Left lung (tissue), 10 donors: ENCODE results near the gene HIP1. TPM values are rescaled to one million over a fixed set of nuclear protein-coding genes. Genes with fewer than 3 reads are reported as not detected.
A peak's percentile ranks its signal among the peaks of the same experiment; 100 is the strongest.
"Not testable (repeated sequence)": the region's sequence is repeated elsewhere in the genome, so short reads cannot be mapped to it uniquely, and the experiment has no call there.

Source experiments
- ATAC-seq: fragments of 200-7000 bp; cut with Tn5 transposase; one replicate; pipeline ENCODE4 v1.9.1; 2020; ENCODE audit warnings: moderate library complexity
- DNase-seq, 4 donors: peaks; one replicate each; pipeline ENCODE4 v3.0.0-alpha.2; 2013 to 2020
- H3K27ac ChIP-seq, 2 donors: fragments of 200-600 bp; sonication (generic) in 1 of 2; one replicate each; pipeline versions ENCODE4 v1.5.0 to v1.8.0; 2020 to 2021
- H3K27me3 ChIP-seq, 2 donors: fragments of 200-600 bp; sonication (generic) in 1 of 2; one replicate each; pipeline versions ENCODE4 v1.5.0 to v1.8.0; 2020 to 2021
- H3K36me3 ChIP-seq, 2 donors: fragments of 200-600 bp; sonication (generic) in 1 of 2; one replicate each; pipeline versions ENCODE4 v1.5.0 to v1.8.0; 2020 to 2021
- H3K4me1 ChIP-seq, 2 donors: fragments of 200-600 bp; one replicate each; pipeline ENCODE4 v1.8.0; 2021
- H3K4me3 ChIP-seq, 2 donors: fragments of 200-600 bp; sonication (generic) in 1 of 2; one replicate each; pipeline versions ENCODE4 v1.5.0 to v1.8.0; 2020 to 2021; ENCODE audit warnings: mild to moderate bottlenecking in 1 of 2
- H3K9me3 ChIP-seq, 2 donors: fragments of 200-600 bp; sonication (generic) in 1 of 2; one replicate each; pipeline versions ENCODE4 v1.5.0 to v1.8.0; 2020 to 2021
- intact Hi-C, 2 donors: fragments of 100-400 bp; cut with DNase I; formaldehyde crosslinking; loops; one replicate each; pipeline versions ENCODE4 v1.11.2 to v1.14.2; 2022
- polyA plus RNA-seq, 6 donors: library from polyadenylated mRNA; unstranded; fragments of 120-200 nt; gene quantifications; one replicate each; pipeline ENCODE4 v1.2.1, GENCODE V29; 2013; ENCODE audit not compliant: insufficient read length in 6 of 6
- total RNA-seq, 2 donors: library from RNA; stranded (reverse); fragmentation: NEBNext Ultra II Directional; extraction: Animal tissue kit (Norgen Biotek cat#: 25700); gene quantifications; one replicate each; pipeline ENCODE4 v1.2.1, GENCODE V29; 2021
- donor health status: DM: no; HTN: yes; CAD: no.
- donor health status: DM: no; HTN: no; CAD: no.

HIP1 gene
- total and polyA plus RNA-seq, 8 donors, result 41.9 to 84.2 (median 46.0) TPM

DNA sequence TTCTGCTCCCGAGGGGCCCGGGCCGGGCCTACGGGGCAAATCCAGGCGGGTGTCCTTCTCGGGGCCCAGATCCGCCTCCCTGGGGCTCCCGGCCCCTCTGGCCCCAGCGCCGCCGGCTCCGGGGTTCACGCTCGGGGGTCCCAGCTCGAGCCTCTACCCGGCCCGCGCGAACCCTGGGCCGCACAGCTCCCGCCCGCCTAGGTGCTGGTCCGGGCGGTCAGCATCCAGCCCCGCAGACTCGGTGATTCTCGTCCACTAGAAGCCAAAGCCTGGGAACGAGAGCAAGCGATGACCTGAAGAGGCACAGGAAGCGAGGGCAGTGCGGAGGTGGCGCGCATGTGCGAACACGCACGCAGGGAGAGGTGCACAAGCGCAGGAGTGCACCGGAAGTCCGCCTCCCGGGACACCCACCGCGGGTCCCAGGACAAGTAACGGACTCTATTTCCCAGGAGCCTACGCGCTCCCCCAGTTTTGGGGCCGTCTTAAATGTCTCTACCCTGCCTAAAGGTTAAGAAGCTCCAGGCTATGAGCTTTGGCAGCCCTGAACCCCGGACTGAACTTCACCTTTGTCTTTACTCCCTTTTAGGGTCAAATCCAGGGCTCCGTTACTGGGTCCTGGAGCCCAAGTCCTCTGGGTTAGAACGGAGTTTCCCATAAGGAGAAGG lies 252.6 kb downstream of the HIP1 start, which contains the start of gene POM121C:
Gene POM121C (minus strand): TSS at position 321 of the 665 bp plus-strand sequence. CDS start 44,803 bp downstream, outside the sequence.
- peak within 1 kb of the TSS; percentile 74 to 79 for H3K4me3 ChIP-seq
- H3K27ac ChIP-seq, result peak within 1 kb of the TSS; percentile 78 to 82
- H3K36me3 ChIP-seq, H3K27me3 ChIP-seq, H3K9me3 ChIP-seq, H3K4me1 ChIP-seq, intact Hi-C loops: not testable (repeated sequence)
- DNase-seq (peak; percentile 88 to 98 (median 94)), ATAC-seq (peak; percentile 100)

- intact Hi-C loops, H3K9me3 ChIP-seq, H3K4me1 ChIP-seq, H3K36me3 ChIP-seq, H3K27me3 ChIP-seq: not testable (repeated sequence)
- H3K4me3 ChIP-seq, result peak overlapping the region; percentile 74 to 79
- ATAC-seq (peak; percentile 20), DNase-seq (peak in 1 of 4 donors; percentile 1)
- peak overlapping the region; percentile 78 to 82 for H3K27ac ChIP-seq
These were observed 253.3 kb downstream of the HIP1 start for GRCh38 chr7:75485355-75485978.

Other genes with a start within 250 kb of the HIP1 start
- not detected for gene SPDYE5, start 246.6 kb downstream of the HIP1 start, total RNA-seq
- gene SPDYE5, start 246.6 kb downstream of the HIP1 start, polyA plus RNA-seq, result 1 to 10 TPM; 3.8 to 8.2 (median 6.5) TPM
- gene CCL26, start 33.3 kb upstream of the HIP1 start, total RNA-seq, result under 1 TPM in 1 of 2 donors, not detected in 1; 0.58 TPM
- gene CCL26, start 33.3 kb upstream of the HIP1 start, polyA plus RNA-seq, result under 1 TPM in 4 of 6 donors, not detected in 2; 0.25 to 0.43 (median 0.34) TPM
- gene CCL24, start 74.9 kb upstream of the HIP1 start, total RNA-seq, result 1 to 10 TPM; 1.7 to 3.3 TPM
- 1 to 10 TPM in 1 of 6 donors, under 1 TPM in 2, not detected in 3; 0.38 to 1.2 (median 0.54) TPM for gene CCL24, start 74.9 kb upstream of the HIP1 start, polyA plus RNA-seq
- gene RHBDD2, start 140.1 kb upstream of the HIP1 start, total RNA-seq, result 10 to 100 TPM; 62.4 to 69.0 TPM
- 10 to 100 TPM; 38.4 to 58.7 (median 44.0) TPM for gene RHBDD2, start 140.1 kb upstream of the HIP1 start, polyA plus RNA-seq
- gene POR, start 176.2 kb upstream of the HIP1 start, total RNA-seq, result 100 to 1,000 TPM; 206 to 210 TPM
- 10 to 100 TPM; 41.4 to 61.2 (median 51.4) TPM for gene POR, start 176.2 kb upstream of the HIP1 start, polyA plus RNA-seq